GM13977 (cell line): Measurements from ENCODE around the gene GSTP1.
"Not testable (repeated sequence)": the region's sequence is repeated elsewhere in the genome, so short reads cannot be mapped to it uniquely, and the experiment has no call there.

Experiments used
- DNase-seq: peaks from one replicate; pipeline ENCODE4 v3.0.0; 2012; ENCODE audit warnings: low spot score
- CTCF ChIP-seq: IDR thresholded peaks from 2 replicates; pipeline ENCODE4 v1.5.1; 2012; ENCODE audit warnings: mild to moderate bottlenecking, control low read depth; ENCODE audit not compliant: insufficient read depth; ENCODE audit errors: extremely low read depth, missing control alignments
- in situ Hi-C: fragments of 300-500 bp; cut with MboI; formaldehyde crosslinking; loops from one replicate; pipeline ENCODE4 v1.12.0; 2022; ENCODE audit warnings: low sequenced_read_pairs, low pct_unique_long_range_greater_than_20kb, mixed read lengths, inconsistent platforms; ENCODE audit not compliant: unreplicated experiment

Gene GSTP1

GRCh38 chr11:67615728-67616430 is 32.3 kb downstream of the GSTP1 start:
- no peak for DNase-seq
- no peak for TF ChIP-seq CTCF
- in situ Hi-C loops: no loop called here

- in situ Hi-C loops: no loop called here
- no peak for DNase-seq
- no peak for TF ChIP-seq CTCF
Observed at GRCh38 chr11:67616431-67617242, 33.0 kb downstream of the GSTP1 start.

- TF ChIP-seq CTCF: no peak
- no peak for DNase-seq
- in situ Hi-C loops: no loop called here
Observed at GRCh38 chr11:67617243-67617953, 33.8 kb downstream of the GSTP1 start.

GRCh38 chr11:67618901-67619659 is 35.5 kb downstream of the GSTP1 start:
- DNase-seq, in situ Hi-C loops: not testable (repeated sequence)

- in situ Hi-C loops, DNase-seq: not testable (repeated sequence)
Observed at GRCh38 chr11:67619683-67620618, 36.3 kb downstream of the GSTP1 start.

- in situ Hi-C loops, DNase-seq: not testable (repeated sequence)
Observed at GRCh38 chr11:67620621-67621020, 37.0 kb downstream of the GSTP1 start.

GRCh38 chr11:67621928-67622327 is 38.3 kb downstream of the GSTP1 start:
- DNase-seq, in situ Hi-C loops: not testable (repeated sequence)

- DNase-seq, in situ Hi-C loops: not testable (repeated sequence)
Observed at GRCh38 chr11:67622905-67623304, 39.3 kb downstream of the GSTP1 start.

- in situ Hi-C loops, DNase-seq: not testable (repeated sequence)
Observed at GRCh38 chr11:67623795-67624194, 40.2 kb downstream of the GSTP1 start.

GRCh38 chr11:67626131-67626833 is 42.7 kb downstream of the GSTP1 start:
- in situ Hi-C loops, DNase-seq: not testable (repeated sequence)
